Spleen (tissue), 7 donors: ENCODE measurements around the gene SERINC5.

ENCODE experiments used
- CTCF ChIP-seq, 11 experiments: fragments of 200-600 bp in 7 of 11; fragments of 450-650 bp in 4 of 11; sonication (generic) in 4 of 11; IDR thresholded peaks in 8 of 11; conservative IDR thresholded peaks in 3 of 11; 1 replicate in 7 of 11; 2 replicates in 4 of 11; pipeline versions ENCODE4 v1.4.0 to v1.8.0; 2016 to 2021; ENCODE audit warnings: antibody characterized with exemption in 11 of 11, inconsistent platforms in 4 of 11, mild to moderate bottlenecking in 1 of 11
- POLR2A ChIP-seq, 3 donors: fragments of 450-650 bp; IDR thresholded peaks; one replicate each; pipeline ENCODE4 v1.5.1; 2017; ENCODE audit warnings: antibody characterized with exemption in 3 of 3, mild to moderate bottlenecking in 1 of 3
- POLR2AphosphoS5 ChIP-seq, 3 donors: sonication (generic); formaldehyde crosslinking; IDR thresholded peaks; one replicate each; pipeline ENCODE4 v1.5.1; 2017; ENCODE audit warnings: antibody characterized with exemption in 3 of 3
- donor health status: DM: no; HTN: no; CAD: no; lungs with moderate emphysema.
- donor health status: DM: no; HTN: no; CAD: no.
- donor health status: DM: no; HTN: no; CAD: no.

GRCh38 chr5:80140496-80140895, 115.4 kb downstream of the SERINC5 start:
- no peak for TF ChIP-seq CTCF (IDR thresholded peaks at IDR 0.05 in 8 of 11, conservative IDR thresholded peaks at IDR 0.05 in 3 of 11)
- no peak for TF ChIP-seq POLR2A (IDR thresholded peaks at IDR 0.05)
- TF ChIP-seq POLR2AphosphoS5 (IDR thresholded peaks at IDR 0.05) = no peak
